Activated CD8-positive, alpha-beta memory T cell treated with anti-CD3 and anti-CD28 coated beads for 48 hours (primary cell): ENCODE results near the gene FAM110D.

ENCODE experiments used
- DNase-seq, 3 experiments: peaks; one replicate each; pipeline ENCODE4 v3.0.0-alpha.2; 2020; ENCODE audit warnings: low read depth in 2 of 3, low spot score in 2 of 3

The FAM110D gene

DNA sequence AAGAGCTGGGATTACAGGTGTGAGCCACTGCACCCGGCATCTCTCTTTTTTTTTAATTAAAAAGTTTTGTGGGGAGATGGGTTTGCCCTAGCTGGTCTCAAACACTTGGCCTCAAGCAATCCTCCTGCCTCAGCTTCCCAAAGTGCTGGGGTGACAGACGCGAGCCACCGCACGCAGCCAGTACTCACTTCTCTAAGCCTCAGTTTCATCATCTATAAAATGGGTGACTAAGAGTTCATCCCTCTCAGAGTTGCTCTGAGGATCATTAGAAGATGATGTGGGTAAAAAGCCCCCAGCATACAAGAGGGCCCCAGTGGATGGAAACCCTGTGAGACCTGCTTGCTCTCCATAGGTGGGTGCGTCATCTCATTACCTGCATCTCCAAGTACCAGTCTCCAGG lies 29.0 kb downstream of the FAM110D start:
- DNase-seq = no peak

DNA sequence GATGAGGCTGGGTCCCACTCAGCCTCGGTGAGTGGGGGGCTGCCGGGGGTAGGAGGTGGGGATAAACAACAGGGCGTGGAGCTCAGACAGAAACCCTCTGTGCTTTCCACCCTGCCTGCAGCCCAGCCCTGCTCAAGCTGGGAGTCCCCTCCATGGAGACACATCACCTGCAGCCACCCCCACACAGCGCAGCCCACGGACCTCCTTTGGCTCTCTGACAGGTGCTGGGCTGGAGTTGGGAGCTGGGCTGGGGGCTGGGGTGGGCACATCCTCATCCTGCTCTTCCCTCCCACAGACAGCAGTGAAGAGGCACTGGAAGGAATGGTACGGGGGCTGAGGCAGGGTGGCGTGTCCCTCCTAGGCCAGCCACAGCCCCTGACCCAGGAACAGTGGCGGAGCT lies 29.6 kb downstream of the FAM110D start:
- DNase-seq = no peak

DNA sequence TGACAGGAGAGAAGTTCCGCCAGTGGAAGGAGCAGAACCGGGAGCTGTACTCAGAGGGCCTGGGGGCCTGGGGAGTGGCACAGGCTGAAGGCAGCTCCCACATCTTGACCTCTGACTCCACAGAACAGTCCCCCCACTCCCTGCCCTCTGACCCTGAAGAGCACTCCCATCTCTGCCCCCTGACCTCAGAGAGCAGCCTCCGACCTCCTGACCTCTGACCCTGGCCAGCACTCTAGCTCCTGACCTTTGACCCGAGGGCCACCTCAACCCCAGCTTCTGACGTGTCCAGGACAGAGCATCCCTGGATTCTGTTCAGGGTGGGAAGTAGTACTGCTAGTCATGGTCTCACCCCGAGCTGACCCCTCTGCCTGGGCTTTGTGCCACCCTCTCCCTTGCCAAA lies 30.5 kb downstream of the FAM110D start:
- DNase-seq = no peak

DNA sequence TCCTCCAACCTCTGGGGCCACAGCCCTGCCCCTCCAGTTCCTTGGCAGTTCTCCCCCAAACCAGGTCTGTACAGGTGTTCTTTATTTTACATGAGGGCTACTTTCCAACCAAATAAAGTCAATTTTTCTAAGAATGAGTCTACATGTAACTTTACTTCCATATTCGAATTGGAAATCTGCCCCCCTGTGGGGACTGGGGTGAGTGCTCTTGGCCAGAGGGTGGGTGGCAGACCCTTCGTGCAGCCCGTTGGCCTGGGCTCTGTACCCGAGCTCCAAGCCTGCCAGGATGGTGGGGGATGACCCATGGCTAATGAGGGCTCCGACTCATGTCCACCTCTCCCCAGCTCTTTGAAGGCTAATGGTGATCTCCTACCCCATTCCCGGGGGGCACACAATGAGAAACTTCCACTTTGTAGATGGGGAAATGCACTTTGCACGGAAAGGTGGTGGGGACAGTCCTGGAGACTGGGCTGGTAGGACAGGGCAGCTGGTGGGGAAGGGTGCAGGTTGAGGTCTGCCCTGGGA lies 30.9 kb downstream of the FAM110D start:
- no peak for DNase-seq

DNA sequence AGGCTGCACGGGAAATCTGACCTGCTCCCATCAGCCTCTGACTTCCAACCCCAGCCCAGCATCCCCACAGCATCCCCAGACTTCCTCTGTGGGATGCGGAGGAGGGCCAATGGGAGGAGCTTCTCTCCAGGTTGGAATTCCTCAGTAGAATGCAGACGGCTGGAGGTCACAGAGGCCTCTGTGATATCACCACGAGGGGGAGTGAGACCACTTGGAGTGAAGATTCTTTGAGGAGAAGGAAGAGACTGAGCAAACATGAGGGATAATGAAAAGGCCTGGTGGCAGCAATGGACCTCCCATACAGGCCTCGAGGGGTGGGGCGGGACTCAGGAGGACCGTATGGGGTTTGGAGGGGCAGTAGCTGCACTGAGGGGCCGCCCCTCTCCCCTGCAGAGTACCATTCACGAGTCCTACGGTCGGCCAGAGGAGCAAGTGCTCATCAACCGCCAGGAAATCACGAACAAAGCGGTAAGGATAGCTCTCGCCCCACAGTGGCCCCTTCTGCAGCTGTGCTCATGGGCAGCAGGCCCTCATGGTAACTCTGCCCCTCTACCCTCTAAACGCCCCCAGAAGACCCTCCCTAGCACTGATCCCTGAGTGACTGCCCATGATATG lies 31.6 kb downstream of the FAM110D start, which contains the start of gene CATSPER4:
TSS of gene CATSPER4 (plus strand) at position 230 of the 615 bp plus-strand sequence. CDS start at position 256, 26 bp downstream.
- no peak for DNase-seq

DNA sequence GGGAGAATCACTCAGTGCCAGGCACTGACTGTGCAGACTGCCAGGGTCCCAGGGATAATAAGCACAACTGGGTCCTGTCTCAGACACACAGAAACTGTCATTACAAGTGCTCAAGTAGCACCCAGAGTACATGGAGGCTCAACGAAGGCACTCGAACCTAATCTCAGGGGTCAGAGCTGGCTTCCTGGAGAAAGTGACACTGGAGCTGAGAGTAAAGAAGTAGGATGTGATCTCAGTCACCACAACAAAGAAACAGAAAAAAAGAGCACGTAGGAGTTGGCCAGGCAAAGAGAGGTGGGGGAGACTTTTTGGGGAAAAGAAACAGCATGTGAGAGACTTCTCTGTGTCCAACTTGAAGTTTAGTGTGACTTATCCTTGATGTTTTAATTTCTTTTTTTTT lies 32.9 kb downstream of the FAM110D start:
- DNase-seq = no peak

DNA sequence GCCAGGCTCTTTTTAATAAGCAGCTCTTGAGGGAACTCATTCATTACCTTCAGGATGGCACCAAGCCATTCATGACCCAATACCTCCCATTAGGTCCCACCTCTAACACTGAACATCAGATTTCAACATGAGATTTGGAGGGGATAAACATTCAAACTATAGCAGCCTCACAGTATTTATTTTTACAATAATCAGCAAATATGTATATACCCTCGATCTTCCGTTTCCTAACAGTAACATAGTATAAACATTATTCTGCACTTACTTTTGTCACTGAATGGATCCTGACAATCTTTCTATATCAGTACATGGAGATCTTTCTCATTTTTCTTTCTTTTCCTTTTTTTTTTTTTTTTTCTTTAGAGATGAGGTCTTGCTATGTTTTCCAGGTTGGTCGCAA lies 36.9 kb downstream of the FAM110D start:
- DNase-seq = no peak

DNA sequence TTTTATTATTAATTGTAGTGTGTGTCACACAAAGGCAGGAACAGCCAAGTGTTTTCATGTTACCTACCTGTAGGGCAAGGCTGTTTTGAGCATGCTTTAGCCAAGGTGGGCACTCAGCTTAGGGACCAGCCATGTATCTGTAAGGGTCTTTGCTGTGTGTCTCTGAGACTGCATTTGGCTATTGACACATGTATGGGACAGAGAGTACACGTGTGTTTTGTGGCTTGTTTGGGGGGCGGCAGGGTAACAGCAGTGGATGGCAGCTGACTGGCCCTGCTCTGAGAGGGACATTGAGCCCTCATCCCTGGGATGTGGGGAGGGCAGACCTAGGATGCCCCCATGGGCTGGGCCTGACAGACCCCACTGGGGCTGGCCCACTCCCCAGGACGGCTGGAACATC lies 38.4 kb downstream of the FAM110D start:
- no peak for DNase-seq

DNA sequence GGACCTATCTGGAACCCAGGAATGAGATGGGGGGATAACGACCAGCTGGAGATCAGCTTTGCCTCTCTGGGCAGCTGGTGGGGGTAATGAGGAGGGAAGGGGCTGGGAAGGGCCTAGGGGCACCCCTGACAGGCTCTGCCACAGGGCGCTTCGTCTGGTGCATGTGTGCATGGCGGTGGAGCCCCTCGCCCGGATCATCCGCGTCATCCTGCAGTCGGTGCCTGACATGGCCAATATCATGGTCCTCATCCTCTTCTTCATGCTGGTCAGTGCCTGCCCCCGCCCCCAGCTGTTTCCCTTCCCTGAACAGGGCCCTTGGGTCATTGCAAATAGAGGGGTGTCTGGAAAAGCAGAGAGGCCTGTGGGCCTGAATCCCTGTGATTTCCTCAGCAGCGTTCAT lies 38.9 kb downstream of the FAM110D start:
- DNase-seq = no peak

DNA sequence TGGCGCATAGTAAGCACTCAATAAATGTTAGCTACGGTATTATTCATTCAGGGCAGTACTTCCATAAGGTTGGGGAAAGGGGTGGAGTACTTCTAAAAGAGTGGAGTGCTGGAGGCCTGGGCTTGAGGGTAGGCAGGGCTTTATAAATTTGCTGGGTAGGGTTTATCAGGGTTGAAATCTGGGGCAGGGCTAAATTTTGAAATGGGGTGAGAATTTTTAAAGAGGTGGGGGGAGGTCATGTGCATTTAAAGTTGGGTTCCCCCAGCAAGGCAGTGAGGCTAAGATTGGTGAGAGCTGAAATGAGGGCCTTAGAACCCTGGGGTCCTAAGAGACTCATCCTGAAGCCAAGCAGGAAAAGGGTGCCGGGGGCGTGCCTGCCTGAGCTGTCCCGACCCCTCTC lies 41.5 kb downstream of the FAM110D start:
- no peak for DNase-seq

DNA sequence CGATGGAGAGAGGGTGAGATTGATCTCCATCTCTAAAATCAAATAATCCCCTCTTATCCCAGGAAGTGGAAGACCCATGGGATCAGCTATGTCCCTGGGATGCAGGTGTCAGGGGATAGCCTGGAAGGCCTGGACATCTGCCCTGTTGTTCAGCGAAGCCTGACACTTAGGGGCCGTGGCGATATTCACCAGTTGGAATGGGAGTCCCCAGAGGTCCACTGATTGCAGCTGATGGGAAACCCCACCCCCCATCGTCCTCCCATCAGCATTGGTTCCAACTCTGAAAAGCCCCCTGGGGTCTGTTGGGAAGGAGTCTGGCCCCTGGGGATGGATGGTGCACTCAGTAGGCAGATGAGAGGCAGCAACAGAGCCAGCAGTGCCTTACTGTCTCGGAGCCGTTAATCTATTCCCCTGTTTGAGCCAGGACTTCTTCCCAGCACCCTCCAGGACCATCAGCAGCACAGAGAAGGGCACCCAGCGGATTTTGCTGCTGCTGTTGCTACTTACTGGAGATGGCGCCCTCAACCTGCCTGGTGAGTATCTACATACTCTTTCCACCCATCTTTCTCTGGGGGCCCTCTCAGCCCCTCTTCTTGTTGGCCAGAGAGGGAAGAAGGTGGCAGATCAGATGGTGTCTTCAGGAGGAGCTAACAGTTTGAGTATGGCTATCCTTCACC lies 44.9 kb downstream of the FAM110D start:
- DNase-seq = no peak

DNA sequence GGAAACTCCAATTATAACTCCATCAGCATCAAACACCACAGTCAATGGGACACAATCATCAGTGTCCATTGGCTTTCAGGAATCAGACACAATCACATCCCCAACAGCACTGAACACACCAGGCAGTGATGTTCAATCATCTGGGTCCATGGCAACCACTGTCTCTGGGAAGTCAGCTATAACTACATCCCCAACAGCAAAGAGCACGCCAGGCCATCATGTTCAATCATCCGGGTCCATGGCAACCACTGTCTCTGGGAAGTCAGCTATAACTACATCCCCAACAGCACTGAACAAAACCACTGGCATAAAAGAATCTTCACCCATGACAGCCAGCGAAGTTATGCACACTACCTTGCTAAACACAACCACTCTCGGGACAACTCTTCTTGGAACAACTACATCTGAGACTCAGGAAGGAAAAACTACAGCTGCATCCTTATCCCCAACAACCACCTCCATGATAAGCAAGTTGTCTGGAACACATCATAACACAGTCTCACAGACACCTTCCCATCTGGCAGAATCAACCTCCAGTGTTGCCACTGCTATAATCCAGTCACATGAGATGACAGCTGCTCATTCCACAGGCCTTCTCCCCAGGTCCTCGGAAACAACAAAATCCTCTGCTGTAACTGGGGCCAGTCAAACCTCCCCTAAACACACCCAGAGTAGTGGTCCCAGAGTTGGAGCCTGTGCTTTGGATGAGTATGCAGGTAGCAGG lies 51.4 kb downstream of the FAM110D start:
- no peak for DNase-seq

DNA sequence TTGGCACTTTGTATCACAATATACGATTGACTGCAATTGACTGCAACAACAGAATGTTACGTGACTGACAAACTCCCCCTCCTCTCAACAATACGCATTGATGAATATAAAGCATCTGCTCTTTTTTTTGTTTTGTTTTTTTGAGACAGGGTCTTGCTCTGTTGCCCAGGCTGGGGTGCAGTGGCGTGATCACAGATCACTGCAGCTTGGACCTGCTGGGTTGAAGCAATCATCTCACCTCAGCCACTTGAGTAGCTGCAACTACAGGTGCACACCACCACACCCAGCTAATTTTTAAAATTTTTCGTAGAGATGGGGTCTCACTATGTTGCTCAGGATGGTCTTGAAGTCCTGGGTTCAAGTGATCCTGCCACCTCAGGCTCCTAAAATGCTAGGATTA lies 53.8 kb downstream of the FAM110D start:
- DNase-seq = no peak

DNA sequence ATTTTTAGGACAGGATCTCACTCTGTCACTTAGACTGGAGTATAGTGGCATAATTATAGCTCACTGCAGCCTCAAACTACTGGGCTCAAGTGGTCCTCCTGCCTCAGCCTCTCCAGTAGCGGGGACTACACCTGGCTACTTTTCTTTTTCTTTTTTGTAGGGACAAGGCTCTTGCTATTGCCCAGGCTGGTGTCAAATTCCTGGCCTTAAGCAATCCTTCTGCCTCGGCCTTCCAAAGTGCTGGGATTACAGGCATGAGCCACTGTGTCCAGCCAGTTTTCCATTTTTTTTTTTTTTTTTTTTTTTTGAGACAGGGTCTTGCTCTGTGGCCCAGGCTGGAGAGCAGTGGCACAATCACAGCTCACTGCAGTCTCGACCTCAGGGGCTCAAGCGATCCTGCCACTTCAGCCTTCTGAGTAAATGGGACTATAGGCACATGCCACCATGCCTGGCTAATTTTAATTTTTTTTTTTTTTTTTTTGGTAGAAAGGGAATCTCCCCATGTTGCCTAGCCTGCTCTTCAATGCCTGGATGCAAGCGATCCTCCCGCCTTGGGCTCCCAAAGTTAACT lies 54.5 kb downstream of the FAM110D start:
- DNase-seq = no peak
